GM21360 (cell line): ENCODE results near the gene EIF4G1.
A peak's percentile ranks its signal among the peaks of the same experiment; 100 is the strongest.

Experiments used
- ATAC-seq: cut with Tn5 transposase; IDR thresholded peaks from one replicate; pipeline ENCODE4 v1.9.1; 2021; ENCODE audit warnings: mild to moderate bottlenecking, moderate library complexity; ENCODE audit not compliant: unreplicated experiment

EIF4G1 gene

DNA sequence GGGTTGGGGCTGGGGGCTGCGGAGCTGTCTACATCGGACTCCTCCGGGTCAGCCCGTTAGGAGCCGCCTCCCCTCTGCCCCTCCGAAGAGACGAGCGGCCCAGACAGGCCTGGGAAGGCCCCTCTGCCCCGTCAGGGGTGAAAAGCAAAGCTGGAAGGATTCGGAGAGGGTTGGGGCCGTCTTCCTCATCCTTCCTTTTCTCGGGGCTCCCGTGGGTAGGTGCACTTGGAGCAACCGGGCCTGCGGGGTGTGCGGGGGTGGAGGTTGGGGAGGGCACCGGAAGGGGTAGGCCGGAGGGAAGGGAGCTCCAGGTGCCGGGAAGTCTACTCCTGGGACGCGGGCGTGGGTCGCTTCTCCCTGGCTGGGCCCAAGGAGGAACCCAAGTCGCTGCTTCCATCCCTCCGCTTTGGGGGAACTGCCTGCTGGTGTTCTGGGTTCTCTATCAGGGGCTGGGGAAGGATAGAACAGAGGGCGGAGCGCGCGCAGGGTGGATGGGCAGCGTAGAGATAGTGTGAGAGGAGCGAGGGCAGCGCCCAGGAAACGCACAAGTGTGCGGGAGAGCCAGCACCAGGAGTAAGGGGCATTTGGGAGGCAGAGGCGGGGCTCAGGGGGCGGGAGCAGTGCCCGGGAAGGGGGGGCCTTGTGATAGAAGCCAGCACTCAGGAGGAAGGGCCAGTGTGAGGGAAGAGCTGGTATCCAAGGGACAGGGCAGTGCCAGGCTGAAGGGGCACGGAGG, 47.7 kb downstream of the EIF4G1 start:
- peak; percentile 1 for ATAC-seq

- ATAC-seq, result peak; percentile 87
These were observed 48.5 kb downstream of the EIF4G1 start for GRCh38 chr3:184362668-184363546.

DNA sequence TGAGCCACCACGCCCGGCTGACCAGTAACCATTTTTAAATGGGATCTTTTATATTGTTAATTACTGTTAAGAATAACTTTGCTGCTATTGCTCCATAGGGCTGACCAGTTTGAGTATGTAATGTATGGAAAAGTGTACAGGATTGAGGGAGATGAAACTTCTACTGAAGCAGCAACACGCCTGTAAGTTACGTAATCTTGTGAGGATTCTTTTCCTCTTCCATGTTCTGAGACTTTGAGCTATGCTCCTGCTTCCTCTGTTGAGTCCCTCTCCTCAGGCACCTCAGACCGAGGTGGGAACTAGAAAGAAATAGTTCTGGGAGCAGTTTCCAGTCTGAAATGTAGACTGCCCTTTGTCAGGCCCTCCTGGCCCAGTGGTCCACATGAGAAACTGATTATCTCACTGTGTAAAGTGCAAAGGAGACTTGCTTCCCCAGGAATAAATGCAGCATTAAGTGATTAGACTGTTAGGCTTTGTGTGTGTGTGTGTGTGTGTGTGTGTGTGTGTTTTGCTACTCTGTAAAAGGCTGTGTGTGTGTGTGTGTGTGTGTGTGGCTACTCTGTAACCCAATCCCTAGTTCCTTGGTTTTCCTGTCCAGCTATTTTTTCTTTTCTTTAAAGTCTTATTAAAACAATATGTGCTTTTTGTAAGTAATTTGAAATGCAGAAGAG, 52.3 kb downstream of the EIF4G1 start:
- ATAC-seq, result no peak

DNA sequence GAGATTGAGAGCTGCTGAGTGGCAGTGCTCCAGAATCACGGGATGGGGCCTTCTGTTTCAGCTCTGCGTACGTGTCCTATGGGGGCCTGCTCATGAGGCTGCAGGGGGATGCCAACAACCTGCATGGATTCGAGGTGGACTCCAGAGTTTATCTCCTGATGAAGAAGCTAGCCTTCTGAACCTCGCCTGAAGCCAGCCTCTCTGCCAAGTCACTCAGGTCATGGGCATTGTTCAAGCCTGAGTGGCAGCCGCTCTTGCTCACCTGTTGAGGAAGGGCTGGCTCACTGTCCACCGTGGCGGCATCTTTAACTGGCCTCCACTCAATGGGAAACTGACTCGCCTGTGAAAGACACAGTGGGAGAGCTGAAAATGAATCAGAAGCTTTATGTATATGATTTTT, 53.7 kb downstream of the EIF4G1 start:
- ATAC-seq, result no peak

DNA sequence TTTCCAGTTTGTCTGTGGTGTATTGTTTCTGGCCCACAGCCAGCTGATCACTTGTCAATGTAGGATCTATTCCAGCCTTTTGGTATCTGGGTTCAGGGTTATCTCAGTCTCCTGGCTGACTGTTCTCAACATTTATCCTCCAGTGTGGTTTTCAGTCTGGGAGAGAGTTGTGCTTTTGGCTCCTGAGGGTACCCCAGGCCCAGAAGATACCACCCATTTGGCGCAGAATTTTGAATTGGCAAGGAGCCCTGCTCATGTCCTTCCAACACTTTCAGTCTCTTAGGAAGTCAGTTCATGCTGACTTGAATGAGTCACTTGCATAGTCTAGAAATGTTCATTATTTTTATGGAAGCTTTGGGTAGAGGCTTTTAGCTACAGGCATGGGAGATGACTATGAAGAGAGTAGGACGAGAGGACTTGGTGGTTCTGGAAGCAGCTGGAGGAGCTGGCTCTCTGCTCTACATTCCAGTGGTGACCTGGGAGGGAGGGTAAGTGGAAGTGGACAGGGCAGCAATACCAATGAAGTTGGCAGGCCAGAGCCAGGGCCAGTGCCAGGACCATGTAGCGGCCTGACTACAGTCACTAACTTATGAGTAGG, 54.3 kb downstream of the EIF4G1 start:
- no peak for ATAC-seq

- ATAC-seq, result peak; percentile 57
These were observed 57.2 kb downstream of the EIF4G1 start for GRCh38 chr3:184371570-184372018.

- ATAC-seq, result no peak
These were observed 58.0 kb downstream of the EIF4G1 start for GRCh38 chr3:184372296-184372821.

DNA sequence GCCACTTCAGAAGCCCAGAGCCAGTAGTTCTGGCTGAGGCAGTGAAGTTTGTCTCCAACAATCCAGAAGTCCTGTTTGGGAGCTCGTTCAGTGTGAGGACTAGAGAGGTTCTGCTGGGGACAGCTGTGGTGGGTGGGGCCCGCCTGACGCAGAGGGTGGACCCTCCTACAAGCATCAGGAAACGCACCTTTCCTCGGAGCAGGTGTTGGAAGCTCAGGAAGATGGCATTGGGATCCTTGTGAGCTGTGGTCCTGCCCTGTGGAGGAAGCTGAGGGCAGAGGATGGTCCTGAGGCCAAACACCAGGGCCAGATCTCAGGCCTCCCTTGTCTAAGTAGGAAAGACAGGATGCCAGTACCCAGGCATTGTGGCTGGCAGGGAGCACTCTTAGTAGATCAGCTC, 58.5 kb downstream of the EIF4G1 start:
- ATAC-seq, result no peak

DNA sequence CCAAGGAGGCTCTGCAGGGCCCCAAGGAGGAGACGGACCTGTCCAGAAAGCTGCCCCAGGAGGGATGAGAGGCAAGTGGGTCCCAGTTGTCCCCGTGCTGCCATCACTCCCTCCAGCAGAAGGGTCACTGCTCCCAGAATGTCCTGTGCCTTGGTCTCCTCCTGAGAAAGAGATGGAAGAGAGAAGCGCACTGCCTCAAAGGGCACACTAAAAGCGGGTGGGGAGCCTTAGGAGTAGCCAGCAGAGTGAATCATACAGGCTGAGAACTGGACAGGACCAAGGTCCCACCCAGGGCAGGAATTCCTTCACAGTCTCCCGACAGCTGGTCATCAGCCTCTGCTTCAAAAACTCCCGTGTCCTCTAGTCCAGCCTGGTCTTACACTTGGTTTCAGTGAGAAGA, 59.0 kb downstream of the EIF4G1 start:
- ATAC-seq, result no peak

DNA sequence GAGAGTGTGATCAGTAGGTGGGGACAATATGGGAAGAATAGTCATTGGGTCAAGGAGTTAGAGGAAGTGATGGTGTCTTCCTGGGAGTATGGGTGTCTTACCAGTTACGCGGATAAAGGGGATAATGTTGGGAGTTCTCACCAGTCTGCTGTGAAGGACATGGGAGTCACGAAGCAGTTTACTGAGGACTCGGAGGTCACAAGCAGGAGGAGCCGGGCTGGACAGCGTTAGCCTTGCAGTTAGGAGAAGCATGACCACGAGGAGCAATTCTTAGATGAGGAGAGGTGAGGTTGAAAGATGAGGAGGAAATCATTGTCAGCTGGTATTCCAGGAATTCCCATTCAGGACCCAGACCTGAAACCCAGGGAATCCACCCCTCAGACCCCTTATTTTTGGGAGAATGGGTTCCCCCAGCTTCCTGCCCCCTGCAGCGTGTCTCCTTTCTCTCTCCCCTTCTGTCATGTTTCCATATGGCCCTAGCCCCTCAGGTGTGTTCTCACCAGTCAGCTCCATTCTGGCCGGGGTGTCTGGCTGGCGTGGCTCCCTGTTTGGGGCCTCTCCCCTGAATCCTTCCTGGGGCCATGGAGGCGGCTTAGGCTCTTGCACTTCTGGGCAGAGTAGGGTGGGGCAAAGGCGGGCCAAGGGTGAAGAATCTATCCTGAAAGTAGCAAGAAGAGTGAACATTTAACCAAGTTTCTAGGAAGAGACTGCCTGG, 61.5 kb downstream of the EIF4G1 start:
- ATAC-seq, result no peak

- no peak for ATAC-seq
These were observed 63.0 kb downstream of the EIF4G1 start for GRCh38 chr3:184377374-184377773.

- ATAC-seq, result no peak
These were observed 63.6 kb downstream of the EIF4G1 start, which contains the start of gene THPO for GRCh38 chr3:184377882-184378445. Gene THPO, minus strand, starts transcription at chr3:184378207. Its CDS starts 1,948 bp downstream, at chr3:184376259.

- no peak for ATAC-seq
These were observed 64.4 kb downstream of the EIF4G1 start for GRCh38 chr3:184378651-184379357.

DNA sequence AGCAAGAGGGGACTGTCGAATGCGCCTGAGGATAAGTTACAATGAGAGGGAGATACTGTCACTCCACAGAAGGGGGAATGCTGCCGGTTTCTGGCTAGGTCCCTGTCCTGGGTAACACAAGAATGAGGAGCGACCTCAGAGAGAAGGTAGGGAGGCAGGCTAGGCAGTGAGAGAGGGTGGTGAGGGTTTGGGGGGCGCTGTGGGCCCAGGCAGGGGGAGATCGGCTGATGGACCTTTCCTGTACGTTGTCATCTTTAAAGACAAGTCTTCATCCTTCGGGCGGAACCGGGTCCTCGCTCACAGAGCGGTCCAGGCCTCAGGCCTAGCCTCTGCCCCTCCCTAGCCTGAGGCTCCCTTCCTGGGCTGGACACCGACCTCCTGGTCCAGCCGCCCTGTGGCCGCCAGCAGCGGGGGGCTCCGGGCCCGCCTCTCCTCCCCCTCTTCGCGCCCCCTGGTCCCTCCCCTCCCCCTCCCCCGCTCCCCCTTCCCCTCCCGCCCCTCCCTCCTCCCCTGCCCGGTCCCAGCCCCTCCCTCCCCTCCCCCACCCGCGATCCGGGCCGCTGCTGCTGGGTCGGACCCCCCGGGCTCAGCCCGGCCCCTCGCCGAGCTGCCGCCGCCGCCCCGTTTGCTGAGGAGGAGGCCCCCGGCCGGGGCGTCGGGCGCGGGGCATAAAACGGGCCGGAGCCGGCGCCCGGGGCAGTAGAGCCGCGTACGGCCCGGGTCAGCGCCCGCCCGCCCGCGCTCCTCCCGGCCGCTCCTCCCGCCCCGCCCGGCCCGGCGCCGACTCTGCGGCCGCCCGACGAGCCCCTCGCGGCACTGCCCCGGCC, 65.2 kb downstream of the EIF4G1 start, which contains the start of gene CHRD:
Gene CHRD, plus strand, starts transcription at position 697 of the 827 bp plus-strand sequence. CDS start 265 bp downstream, outside the sequence.
- ATAC-seq, result no peak

- no peak for ATAC-seq
These were observed 65.8 kb downstream of the EIF4G1 start for GRCh38 chr3:184380185-184380626.

GRCh38 chr3:184380627-184381260, 66.3 kb downstream of the EIF4G1 start:
- ATAC-seq, result no peak
